NCI-H2227 treated with DMSO at 0.1 percent for 48 hours (cell line): ENCODE results near the gene ZFP1.

Experiments
- DNase-seq: peaks from one replicate; lab custom pipeline; 2025; lab: John Stamatoyannopoulos, UW

ZFP1 gene

GRCh38 chr16:75152635-75153034 lies 4.3 kb downstream of the ZFP1 start:
- no peak for DNase-seq

GRCh38 chr16:75160386-75160785 lies 12.1 kb downstream of the ZFP1 start:
- DNase-seq = no peak

GRCh38 chr16:75169899-75170405 lies 21.6 kb downstream of the ZFP1 start:
- DNase-seq = no peak

DNA sequence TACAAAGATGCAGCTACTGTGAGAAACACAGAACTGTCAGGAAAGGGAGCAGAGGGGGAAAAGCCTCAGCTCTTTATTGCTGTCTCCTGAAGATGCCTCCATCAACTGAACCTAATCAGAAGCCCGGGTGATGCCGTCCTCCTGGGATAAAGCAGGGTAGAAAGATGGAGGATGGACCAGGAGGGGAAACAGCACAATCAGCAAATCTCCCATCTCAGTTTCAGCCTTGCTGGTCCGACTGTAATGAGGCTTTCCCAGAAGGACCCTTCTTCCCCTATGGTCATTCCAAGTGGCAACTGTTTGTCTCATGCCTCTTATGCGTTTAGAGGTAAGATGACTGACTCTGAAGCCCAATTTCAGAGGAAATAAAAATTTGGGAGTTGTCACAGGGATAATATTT lies 24.3 kb downstream of the ZFP1 start:
- DNase-seq = no peak

- no peak for DNase-seq
Observed at GRCh38 chr16:75175074-75175473, 26.8 kb downstream of the ZFP1 start.

DNA sequence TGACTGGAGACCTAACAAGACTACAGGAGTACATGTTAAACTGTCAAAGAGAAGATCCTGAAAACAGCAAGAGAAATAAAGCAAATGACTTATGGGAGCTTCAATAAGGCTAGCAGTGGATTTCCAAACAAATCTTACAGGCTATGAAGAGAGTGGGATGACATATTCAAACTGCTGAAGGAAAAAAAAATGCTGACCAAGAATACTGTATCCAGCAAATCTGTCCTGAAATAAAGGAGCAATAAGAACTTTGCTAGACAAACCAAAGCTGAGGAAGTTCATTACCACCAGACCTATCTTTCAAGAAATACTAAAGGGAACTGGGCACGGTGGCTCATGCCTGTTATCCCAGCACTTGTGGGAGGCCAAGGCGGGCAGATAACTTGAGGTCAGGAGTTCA lies 28.6 kb downstream of the ZFP1 start:
- DNase-seq = no peak

DNA sequence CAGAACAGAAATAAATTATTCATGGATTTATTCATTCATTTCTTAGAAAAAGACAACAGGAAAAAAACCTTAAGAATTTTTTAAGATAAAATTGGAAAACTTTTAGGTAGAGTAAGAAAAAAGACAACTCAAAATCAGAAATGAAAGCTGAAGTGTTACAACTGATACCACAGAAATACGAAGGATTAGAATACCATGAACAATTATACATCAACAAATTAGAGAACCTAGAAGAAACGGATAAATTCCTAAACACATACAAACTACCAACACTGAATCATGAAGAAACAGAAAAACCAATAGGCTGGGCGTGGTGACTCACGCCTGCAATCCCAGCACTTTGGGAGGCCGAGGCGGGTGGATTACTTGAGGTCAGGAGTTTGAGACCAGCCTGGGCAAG lies 30.9 kb downstream of the ZFP1 start:
- DNase-seq = no peak

GRCh38 chr16:75181630-75182029 lies 33.3 kb downstream of the ZFP1 start:
- DNase-seq = no peak

DNA sequence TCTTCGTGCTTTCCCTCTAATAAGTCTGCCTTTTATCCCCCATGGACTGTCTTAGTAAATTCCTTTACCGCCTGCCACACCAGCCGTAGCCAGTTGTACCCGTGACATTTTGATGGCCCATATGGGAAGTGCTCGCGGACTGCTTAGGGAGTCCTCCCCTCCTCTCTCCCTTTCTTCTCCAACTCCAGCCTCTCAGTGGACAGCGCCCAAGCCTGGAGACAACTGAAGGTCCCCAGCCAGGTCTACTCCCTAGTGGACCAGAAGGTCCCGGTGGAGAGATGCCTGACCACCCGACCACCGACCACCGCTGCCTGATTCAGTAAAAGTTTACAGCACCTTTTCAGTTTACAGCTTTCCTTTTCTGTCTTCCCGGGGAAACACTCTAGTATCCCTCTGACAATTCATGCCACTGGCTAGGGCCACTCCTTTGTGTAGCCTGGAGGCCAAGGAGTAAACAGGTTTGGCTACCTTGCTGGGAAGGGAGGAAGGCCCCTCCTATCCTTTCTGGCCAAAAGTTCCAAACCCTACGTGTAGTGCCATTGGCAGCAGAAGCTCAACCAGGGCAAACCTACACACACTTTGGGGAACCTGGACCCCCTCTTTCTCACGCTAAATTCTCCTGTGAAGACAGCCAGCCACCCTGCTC lies 40.6 kb downstream of the ZFP1 start:
- no peak for DNase-seq

DNA sequence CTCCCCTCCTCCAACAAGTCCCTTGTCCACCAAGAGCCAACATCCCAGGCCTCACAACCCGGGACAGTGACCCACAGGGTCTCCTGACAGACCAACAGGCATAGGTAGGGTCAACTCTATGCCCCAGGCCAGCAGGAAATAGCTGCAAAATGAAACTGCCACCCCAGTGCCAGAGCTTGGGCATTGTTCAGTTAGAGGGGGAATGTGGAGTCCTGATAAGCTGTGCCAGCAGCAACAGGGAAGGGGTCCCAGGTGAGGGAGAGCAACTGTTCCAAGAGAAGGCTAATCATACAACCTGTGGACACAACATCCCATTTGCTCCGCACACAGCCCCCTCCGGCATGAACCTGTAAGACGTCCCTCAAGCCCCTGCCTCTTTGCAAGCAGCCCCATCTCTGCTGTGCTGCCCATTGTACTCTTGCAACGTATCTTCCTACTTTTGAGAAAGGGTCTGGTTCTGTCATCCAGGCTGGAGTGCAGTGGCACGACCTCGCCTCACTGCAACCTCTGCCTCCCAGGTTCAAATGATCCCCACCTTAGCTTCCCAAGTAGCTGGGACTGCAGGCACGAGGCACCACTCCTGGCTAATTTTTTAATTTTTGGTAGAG lies 41.4 kb downstream of the ZFP1 start:
- DNase-seq = no peak

GRCh38 chr16:75192606-75193264 lies 44.4 kb downstream of the ZFP1 start:
- no peak for DNase-seq

DNA sequence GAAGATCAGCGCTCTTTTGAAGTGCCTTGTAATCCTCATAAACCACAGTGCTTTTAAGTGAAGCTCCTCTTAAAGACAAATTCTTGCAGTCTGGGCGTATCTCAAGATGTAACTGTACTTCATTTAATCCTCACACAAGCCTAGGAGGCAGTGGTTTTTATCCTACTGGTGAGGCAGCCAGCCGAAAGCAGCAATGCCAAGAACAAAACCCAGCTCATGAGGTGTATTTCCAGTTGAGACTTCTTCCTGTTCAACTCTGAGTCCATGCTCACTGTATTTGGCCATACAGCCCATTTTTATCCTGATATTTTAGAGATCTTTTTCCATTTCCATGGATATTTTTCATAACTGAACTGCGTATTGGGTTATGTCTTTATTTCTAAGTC lies 44.9 kb downstream of the ZFP1 start:
- no peak for DNase-seq

DNA sequence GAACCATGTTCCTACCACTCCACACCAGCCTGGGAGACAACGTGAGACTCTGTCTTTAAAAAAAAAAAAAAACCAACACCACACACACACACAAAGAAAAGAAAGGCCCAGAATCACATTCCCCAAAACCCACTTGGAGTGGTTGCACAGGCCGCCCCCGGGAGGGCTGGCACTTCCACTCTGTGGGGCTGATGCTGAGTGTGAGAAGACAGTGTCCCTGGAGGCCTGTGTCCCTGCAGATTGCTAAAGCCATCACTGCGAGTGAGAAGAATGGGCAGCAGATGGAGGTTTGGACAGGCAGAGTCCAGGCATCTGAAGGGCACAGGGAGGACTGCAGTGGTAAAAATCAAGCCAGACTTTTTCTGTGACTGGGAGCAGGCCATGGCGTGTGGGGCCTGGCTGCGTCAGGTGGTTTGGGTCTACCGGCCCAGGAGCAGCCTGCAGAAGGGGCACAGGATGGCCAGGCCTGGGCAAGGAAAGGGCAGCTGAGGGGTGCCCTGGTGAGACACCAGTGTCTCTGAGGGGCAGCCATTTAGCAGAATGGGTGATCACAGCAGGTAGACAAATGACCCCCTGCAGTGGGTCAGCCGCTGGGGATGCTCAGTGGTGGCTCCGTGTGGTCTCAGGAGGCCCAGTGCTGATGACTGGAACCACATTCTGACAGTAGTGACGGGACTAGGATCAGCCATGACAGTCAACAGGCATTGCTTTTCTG lies 45.6 kb downstream of the ZFP1 start:
- no peak for DNase-seq

GRCh38 chr16:75195811-75196790 lies 47.8 kb downstream of the ZFP1 start:
- DNase-seq = no peak

GRCh38 chr16:75196836-75197235 lies 48.5 kb downstream of the ZFP1 start:
- no peak for DNase-seq

DNA sequence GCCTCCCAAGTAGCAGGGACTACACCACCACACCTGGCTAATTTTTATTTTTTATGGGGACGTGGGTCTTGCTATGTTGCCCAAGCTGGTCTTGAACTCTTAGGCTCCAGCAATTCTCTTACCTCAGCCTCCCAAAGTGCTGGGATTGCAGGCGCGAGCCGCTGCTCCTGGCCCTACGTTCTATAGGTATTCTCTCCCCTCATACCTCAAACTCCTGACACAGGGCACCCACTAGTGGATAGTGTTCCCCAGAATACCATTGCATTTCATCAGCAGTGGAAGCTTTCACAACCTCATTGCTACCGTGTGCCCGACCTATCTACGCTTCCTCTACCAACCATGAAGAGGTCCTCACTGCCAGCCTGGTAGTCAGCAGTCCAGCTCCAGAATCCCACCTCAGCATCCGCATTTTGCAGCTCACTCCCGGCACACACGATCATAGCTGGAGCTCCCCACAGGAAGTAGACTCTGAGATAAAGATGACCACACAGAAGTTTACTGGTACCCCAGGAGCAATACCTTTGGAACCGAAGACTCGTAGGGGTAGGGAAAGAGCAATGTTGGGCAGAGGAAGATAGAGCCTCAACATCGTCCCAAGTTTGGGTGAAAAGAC lies 49.3 kb downstream of the ZFP1 start:
- no peak for DNase-seq

- no peak for DNase-seq
Observed at GRCh38 chr16:75198135-75198600, 49.8 kb downstream of the ZFP1 start.

GRCh38 chr16:75202069-75202590 lies 53.8 kb downstream of the ZFP1 start:
- no peak for DNase-seq

DNA sequence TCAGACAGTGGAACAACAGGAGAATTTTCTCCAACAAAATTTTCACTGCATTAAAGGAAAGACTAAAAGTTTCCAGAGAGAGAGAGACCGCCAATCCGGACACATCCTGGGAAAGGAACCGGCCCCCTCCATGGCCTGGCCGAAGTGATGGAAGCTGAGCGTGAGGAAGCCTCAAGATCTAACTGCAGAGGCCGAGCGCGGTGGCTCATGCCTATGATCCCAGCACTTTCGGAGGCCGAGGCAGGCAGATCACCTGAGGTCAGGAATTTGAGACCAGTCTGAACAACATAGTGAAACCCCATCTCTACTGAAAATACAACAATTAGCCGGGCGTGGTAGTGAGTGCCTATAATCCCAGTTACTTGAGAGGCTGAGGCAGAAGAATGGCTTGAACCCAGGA lies 54.8 kb downstream of the ZFP1 start:
- DNase-seq = no peak

DNA sequence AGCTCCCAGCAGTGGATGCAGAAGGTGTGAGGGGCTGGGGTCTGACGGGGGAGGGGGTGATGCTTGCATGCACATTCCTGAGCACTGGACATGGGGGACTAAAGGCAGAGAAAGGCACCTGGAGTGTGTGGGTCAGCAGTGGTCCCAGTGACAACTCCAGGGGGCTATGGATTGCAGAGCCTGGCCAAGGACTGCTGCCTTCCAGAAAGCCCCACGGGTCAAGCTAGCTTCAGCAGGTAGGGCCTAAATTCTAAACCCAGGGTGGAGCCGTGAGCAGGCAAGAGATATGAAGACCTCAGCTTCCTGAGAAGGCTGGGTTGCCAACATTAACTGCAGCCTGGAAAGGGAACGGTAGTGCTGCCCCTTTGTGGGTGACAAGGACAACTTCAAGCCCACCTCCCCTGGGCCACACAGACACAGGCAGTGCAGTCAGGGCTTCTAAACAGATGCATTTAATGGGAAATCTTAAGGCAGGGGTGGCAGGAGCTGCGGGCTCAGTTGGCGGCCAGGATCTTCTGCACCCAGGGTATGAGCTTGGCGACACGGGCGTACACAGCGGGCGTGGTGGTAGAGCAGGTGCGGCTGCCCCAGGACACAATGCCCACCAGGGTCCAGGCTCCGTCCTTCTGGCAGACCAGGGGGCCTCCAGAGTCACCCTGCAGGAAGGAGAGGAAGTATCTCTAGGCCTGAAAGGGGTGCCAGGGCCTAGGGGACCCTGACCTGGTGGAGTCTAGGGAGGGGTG lies 55.5 kb downstream of the ZFP1 start:
- no peak for DNase-seq
